HG02973 (cell line): Measurements from ENCODE around the gene GATAD1.
"Not testable (repeated sequence)": the region's sequence is repeated elsewhere in the genome, so short reads cannot be mapped to it uniquely, and the experiment has no call there.

Experiments used
- ATAC-seq: cut with Tn5 transposase; IDR thresholded peaks from one replicate; pipeline ENCODE4 v1.9.1; 2021; ENCODE audit warnings: moderate library complexity; ENCODE audit not compliant: unreplicated experiment

Gene GATAD1

GRCh38 chr7:92479146-92479545 lies 31.9 kb downstream of the GATAD1 start:
- not testable (repeated sequence) for ATAC-seq

GRCh38 chr7:92483624-92484023 lies 36.3 kb downstream of the GATAD1 start:
- ATAC-seq = not testable (repeated sequence)

GRCh38 chr7:92484226-92484625 lies 36.9 kb downstream of the GATAD1 start:
- ATAC-seq = not testable (repeated sequence)

GRCh38 chr7:92485267-92485892 lies 38.1 kb downstream of the GATAD1 start:
- no peak for ATAC-seq

DNA sequence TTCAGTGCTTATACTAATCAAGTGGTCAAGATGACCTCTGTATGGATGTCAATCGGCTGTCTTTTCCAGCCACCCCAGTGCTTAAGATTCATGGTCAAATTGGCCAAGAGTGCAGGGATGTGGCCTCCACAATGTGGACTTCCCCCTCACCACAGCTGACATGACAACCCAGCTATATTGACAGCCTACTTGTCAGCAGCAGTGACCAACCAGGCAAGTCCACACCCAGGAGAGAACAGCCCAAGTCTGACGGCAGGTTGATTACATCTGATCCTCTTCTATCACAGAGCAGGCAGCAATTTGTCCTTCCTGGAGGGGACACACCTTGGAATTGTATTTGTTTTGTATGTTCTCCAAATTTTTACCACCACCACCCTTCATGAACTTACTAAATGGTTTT lies 38.7 kb downstream of the GATAD1 start:
- ATAC-seq = no peak

DNA sequence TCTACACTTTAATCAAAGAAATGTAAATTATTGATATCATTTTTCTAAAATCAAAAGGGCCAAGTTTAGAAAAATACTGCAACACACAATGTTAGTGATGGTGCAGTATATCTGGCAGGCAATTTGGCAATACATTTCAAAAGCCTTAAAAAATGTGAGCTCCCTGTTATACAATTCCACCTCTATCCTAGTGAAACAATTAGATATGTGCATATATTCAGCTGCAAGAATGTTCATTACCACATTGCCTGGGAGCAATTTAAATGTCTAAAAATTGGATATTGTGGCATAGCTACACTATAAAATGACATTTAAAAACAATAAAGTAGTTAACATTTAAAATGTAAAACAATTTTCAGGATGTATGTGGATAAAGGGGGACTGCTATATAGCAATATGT lies 40.5 kb downstream of the GATAD1 start:
- no peak for ATAC-seq

- no peak for ATAC-seq
These were observed 42.4 kb downstream of the GATAD1 start for GRCh38 chr7:92489634-92490033.

DNA sequence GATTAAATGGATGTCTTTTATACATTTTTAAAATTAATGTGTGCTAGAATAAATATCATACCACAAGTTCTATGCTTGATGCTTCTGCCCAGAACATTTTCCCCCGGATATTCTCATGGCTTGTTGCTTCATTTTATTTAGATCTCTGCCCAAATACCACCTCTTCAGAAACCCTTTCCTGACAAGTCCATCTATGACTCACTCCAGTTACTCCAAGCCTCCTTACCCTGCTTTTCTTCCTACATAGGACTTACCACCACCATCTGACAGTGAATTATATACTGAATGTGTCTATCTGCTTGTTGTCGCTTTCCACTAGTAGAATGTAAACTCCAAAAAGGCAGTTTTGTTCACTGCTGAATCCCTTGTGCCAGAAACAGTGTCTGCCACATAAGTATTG lies 49.6 kb downstream of the GATAD1 start:
- no peak for ATAC-seq

DNA sequence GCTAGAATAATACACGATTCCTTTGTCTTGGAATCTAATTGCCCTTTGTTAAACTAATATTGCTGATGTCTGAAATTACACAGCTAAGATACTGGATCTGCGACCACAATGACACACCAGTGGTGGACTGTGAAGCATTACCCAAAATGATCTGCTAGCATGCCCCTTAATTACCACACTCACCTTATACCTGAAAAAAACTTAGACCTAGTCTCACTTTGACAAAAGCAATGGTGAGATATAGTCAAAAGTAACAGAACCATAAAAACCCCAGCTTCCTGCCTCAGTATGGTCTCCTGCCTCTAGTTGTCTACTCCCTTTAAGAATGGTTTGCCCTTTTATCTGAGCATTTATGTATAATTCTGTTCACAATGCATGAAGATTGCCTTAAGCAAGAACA lies 51.3 kb downstream of the GATAD1 start:
- ATAC-seq = no peak

DNA sequence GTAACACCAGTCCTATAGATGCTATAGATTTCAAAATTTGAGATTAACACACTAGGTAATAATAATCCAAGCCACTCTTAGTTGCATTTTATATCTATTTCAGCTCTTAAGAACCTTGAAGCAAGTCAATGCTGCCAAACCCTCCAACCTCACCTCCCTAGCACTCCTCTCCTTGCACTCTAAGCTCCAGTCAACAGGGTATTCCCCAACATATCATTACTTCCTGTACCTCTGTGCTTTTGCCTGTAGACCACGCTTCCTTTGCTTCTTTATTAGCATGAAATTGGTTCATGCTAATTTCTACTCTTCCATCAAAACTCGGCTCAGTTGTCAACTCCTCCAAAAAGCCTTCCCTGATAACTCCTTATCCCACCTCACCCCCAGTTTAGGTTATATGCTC lies 56.5 kb downstream of the GATAD1 start:
- no peak for ATAC-seq

DNA sequence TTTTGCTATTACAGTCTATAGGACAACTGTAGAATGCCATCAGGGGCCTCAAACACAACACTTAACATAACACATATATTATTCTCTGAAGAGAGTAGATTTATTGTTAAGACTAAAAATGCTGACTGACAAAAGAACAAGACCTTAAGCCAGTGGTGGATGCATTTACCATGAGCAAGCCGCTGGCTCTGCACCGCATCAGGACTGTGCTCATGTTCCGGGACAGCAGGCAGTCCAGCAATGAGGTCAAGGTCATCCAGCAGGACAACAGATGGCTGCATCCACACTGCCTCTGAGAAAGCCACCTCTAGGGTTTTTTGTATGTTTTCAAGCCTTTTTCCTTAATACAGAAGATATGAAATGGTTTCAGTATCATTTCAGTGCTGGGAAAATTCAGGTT lies 57.3 kb downstream of the GATAD1 start:
- ATAC-seq = no peak

- ATAC-seq = no peak
These were observed 59.1 kb downstream of the GATAD1 start for GRCh38 chr7:92506363-92506762.

DNA sequence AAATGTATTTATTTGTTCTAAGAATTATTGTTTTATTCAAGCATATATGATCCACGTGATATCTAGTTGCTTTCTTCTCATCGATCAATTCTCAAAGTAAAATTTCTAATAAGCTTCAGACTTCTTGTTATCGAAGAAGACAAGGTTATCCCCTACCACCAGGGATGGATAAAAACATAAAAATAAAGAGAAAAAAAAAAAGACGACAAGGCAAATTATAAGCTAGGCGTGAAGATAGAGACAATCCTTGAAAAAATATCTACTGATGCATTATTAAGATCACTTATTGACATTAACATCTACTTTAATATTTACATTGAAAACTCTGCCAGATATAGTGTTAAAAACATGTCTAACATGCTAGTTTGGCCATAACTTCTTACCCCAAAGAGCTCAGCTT lies 61.7 kb downstream of the GATAD1 start:
- no peak for ATAC-seq
